ENCODE results near the gene TNS1.

GRCh38 chr2:217913436-217913835, 89.4 kb downstream of the TNS1 start:
- TF ChIP-seq, protein P1, sequence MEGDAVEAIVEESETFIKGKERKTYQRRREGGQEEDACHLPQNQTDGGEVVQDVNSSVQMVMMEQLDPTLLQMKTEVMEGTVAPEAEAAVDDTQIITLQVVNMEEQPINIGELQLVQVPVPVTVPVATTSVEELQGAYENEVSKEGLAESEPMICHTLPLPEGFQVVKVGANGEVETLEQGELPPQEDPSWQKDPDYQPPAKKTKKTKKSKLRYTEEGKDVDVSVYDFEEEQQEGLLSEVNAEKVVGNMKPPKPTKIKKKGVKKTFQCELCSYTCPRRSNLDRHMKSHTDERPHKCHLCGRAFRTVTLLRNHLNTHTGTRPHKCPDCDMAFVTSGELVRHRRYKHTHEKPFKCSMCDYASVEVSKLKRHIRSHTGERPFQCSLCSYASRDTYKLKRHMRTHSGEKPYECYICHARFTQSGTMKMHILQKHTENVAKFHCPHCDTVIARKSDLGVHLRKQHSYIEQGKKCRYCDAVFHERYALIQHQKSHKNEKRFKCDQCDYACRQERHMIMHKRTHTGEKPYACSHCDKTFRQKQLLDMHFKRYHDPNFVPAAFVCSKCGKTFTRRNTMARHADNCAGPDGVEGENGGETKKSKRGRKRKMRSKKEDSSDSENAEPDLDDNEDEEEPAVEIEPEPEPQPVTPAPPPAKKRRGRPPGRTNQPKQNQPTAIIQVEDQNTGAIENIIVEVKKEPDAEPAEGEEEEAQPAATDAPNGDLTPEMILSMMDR (IDR thresholded peaks at IDR 0.05): no peak
- no peak for TF ChIP-seq POLR2A (IDR thresholded peaks at IDR 0.05)
